GM13976 (cell line): ENCODE results near the gene ZC3HAV1.
"Not testable (repeated sequence)": the region's sequence is repeated elsewhere in the genome, so short reads cannot be mapped to it uniquely, and the experiment has no call there.

Source experiments
- DNase-seq: peaks from one replicate; pipeline ENCODE4 v3.0.0; 2012; ENCODE audit warnings: low spot score
- CTCF ChIP-seq: IDR thresholded peaks from 2 replicates; pipeline ENCODE4 v1.5.1; 2012; ENCODE audit warnings: borderline replicate concordance, mild to moderate bottlenecking; ENCODE audit not compliant: insufficient read depth; ENCODE audit errors: extremely low read depth, missing control alignments, control extremely low read depth
- in situ Hi-C: fragments of 300-500 bp; cut with MboI; formaldehyde crosslinking; loops from one replicate; pipeline ENCODE4 v1.12.0; 2022; ENCODE audit warnings: low sequenced_read_pairs, mixed read lengths, inconsistent platforms; ENCODE audit not compliant: unreplicated experiment

The ZC3HAV1 gene

GRCh38 chr7:139033346-139034114, 76.0 kb downstream of the ZC3HAV1 start:
- no peak for TF ChIP-seq CTCF
- no peak for DNase-seq
- in situ Hi-C loops = no loop called here

- no peak for DNase-seq
- in situ Hi-C loops = no loop called here
- TF ChIP-seq CTCF = no peak
Measured at GRCh38 chr7:139032473-139032872, 77.0 kb downstream of the ZC3HAV1 start.

GRCh38 chr7:139029353-139029752, 80.2 kb downstream of the ZC3HAV1 start:
- DNase-seq = no peak
- TF ChIP-seq CTCF = no peak
- in situ Hi-C loops = no loop called here

GRCh38 chr7:139026551-139026950, 83.0 kb downstream of the ZC3HAV1 start:
- no peak for DNase-seq
- in situ Hi-C loops = no loop called here
- no peak for TF ChIP-seq CTCF

GRCh38 chr7:139025861-139026260, 83.7 kb downstream of the ZC3HAV1 start:
- in situ Hi-C loops, DNase-seq: not testable (repeated sequence)

GRCh38 chr7:139023076-139023475, 86.4 kb downstream of the ZC3HAV1 start:
- no peak for TF ChIP-seq CTCF
- in situ Hi-C loops = no loop called here
- DNase-seq = no peak

- TF ChIP-seq CTCF = no peak
- in situ Hi-C loops = no loop called here
- DNase-seq = no peak
Measured at GRCh38 chr7:139022286-139022685, 87.2 kb downstream of the ZC3HAV1 start.
